COLO829 (cell line): ENCODE data around the gene NTNG1.
"Not testable (repeated sequence)": the region's sequence is repeated elsewhere in the genome, so short reads cannot be mapped to it uniquely, and the experiment has no call there.

Experiments used
- DNase-seq: peaks from one replicate; pipeline ENCODE4 v3.0.0; 2012; ENCODE audit warnings: low spot score

The NTNG1 gene

GRCh38 chr1:107196973-107197562, 56.2 kb downstream of the NTNG1 start:
- no peak for DNase-seq

- no peak for DNase-seq
These were observed 57.7 kb downstream of the NTNG1 start for GRCh38 chr1:107198561-107198960.

GRCh38 chr1:107200631-107201030, 59.8 kb downstream of the NTNG1 start:
- no peak for DNase-seq

GRCh38 chr1:107202007-107202406, 61.2 kb downstream of the NTNG1 start:
- DNase-seq, result no peak

GRCh38 chr1:107213225-107213624, 72.4 kb downstream of the NTNG1 start:
- no peak for DNase-seq

GRCh38 chr1:107220036-107220435, 79.2 kb downstream of the NTNG1 start:
- DNase-seq, result no peak

- DNase-seq, result no peak
These were observed 84.9 kb downstream of the NTNG1 start for GRCh38 chr1:107225706-107226105.

GRCh38 chr1:107228704-107229371, 88.0 kb downstream of the NTNG1 start:
- no peak for DNase-seq

GRCh38 chr1:107229711-107230110, 88.9 kb downstream of the NTNG1 start:
- DNase-seq, result no peak

GRCh38 chr1:107230121-107230520, 89.3 kb downstream of the NTNG1 start:
- DNase-seq, result no peak

GRCh38 chr1:107231291-107231690, 90.5 kb downstream of the NTNG1 start:
- DNase-seq, result no peak

- no peak for DNase-seq
These were observed 91.6 kb downstream of the NTNG1 start for GRCh38 chr1:107232426-107232825.

GRCh38 chr1:107236760-107237159, 95.9 kb downstream of the NTNG1 start:
- DNase-seq, result not testable (repeated sequence)

GRCh38 chr1:107243461-107243860, 102.6 kb downstream of the NTNG1 start:
- no peak for DNase-seq

- no peak for DNase-seq
These were observed 104.1 kb downstream of the NTNG1 start for GRCh38 chr1:107244709-107245500.

GRCh38 chr1:107246775-107247345, 106.0 kb downstream of the NTNG1 start:
- DNase-seq, result no peak

GRCh38 chr1:107247679-107248078, 106.8 kb downstream of the NTNG1 start:
- no peak for DNase-seq

GRCh38 chr1:107250169-107250568, 109.3 kb downstream of the NTNG1 start:
- no peak for DNase-seq

GRCh38 chr1:107251083-107251482, 110.2 kb downstream of the NTNG1 start:
- no peak for DNase-seq

GRCh38 chr1:107251839-107252238, 111.0 kb downstream of the NTNG1 start:
- DNase-seq, result no peak

- DNase-seq, result no peak
These were observed 111.4 kb downstream of the NTNG1 start for GRCh38 chr1:107252271-107252670.

GRCh38 chr1:107254306-107254705, 113.5 kb downstream of the NTNG1 start:
- DNase-seq, result no peak

- no peak for DNase-seq
These were observed 114.6 kb downstream of the NTNG1 start for GRCh38 chr1:107255469-107255868.
